GM23338 (cell line): Measurements from ENCODE around the gene RORC. TPM values are rescaled to one million over a fixed set of nuclear protein-coding genes. Genes with fewer than 3 reads are reported as not detected.

Experiments
- ATAC-seq: fragments of 200-7000 bp; cut with Tn5 transposase; 3 replicates; pipeline ENCODE4 v1.9.1; 2020
- DNase-seq: peaks from one replicate; pipeline ENCODE4 v3.0.0-alpha.2; 2015; ENCODE audit warnings: low spot score
- H2AFZ ChIP-seq: fragments of 200-600 bp; sonication (generic); 2 replicates; pipeline ENCODE4 v1.8.0; 2016; ENCODE audit warnings: antibody characterized with exemption, mild to moderate bottlenecking, moderate library complexity
- H3F3A ChIP-seq: fragments of 200-600 bp; sonication (generic); replicated peaks from 2 replicates; pipeline ENCODE4 v1.8.0; 2017; ENCODE audit warnings: antibody characterized with exemption, mixed run types, low read depth
- H3K27ac ChIP-seq: fragments of 200-600 bp; sonication (generic); 2 replicates; pipeline ENCODE4 v1.6.1; 2016; ENCODE audit warnings: low read depth
- H3K27me3 ChIP-seq: fragments of 200-600 bp; sonication (generic); 2 replicates; pipeline ENCODE4 v1.8.0; 2016; ENCODE audit warnings: mild to moderate bottlenecking, mixed run types, moderate library complexity; ENCODE audit not compliant: insufficient read depth
- H3K36me3 ChIP-seq: fragments of 200-600 bp; sonication (generic); 2 replicates; pipeline ENCODE4 v1.8.0; 2016; ENCODE audit warnings: mild to moderate bottlenecking; ENCODE audit not compliant: insufficient read depth
- H3K4me1 ChIP-seq: fragments of 200-600 bp; sonication (generic); 2 replicates; pipeline ENCODE4 v1.8.0; 2016; ENCODE audit warnings: mild to moderate bottlenecking, moderate library complexity; ENCODE audit not compliant: insufficient read depth
- H3K4me2 ChIP-seq: fragments of 200-600 bp; sonication (generic); 2 replicates; pipeline ENCODE4 v1.7.1; 2017; ENCODE audit warnings: mixed run types
- H3K4me3 ChIP-seq: fragments of 200-600 bp; sonication (generic); 2 replicates; pipeline ENCODE4 v1.6.1; 2016; ENCODE audit warnings: mixed run types
- H3K79me2 ChIP-seq: fragments of 200-600 bp; sonication (generic); replicated peaks from 2 replicates; pipeline ENCODE4 v1.8.0; 2017; ENCODE audit warnings: mild to moderate bottlenecking; ENCODE audit not compliant: insufficient read depth
- H3K9me2 ChIP-seq: fragments of 200-600 bp; sonication (generic); 2 replicates; pipeline ENCODE4 v1.8.0; 2017; ENCODE audit not compliant: insufficient read depth
- H4K20me1 ChIP-seq: fragments of 200-600 bp; sonication (generic); replicated peaks from 2 replicates; pipeline ENCODE4 v1.8.0; 2017; ENCODE audit warnings: mild to moderate bottlenecking; ENCODE audit not compliant: insufficient read depth
- H3K27ac Mint-ChIP-seq: 2 replicates; pipeline ENCODE4 v1.8.0; 2020; ENCODE audit warnings: inconsistent platforms, mild to moderate bottlenecking, moderate library complexity, mixed read lengths
- H3K27me3 Mint-ChIP-seq: 3 replicates; pipeline ENCODE4 v1.8.0; 2022; ENCODE audit warnings: low read depth, mild to moderate bottlenecking, moderate library complexity, mixed read lengths, inconsistent platforms; ENCODE audit not compliant: insufficient read depth, poor library complexity
- H3K36me3 Mint-ChIP-seq: 3 replicates; pipeline ENCODE4 v1.8.0; 2021; ENCODE audit warnings: low read depth, mild to moderate bottlenecking, inconsistent platforms, moderate library complexity, mixed read lengths
- H3K4me1 Mint-ChIP-seq: 3 replicates; pipeline ENCODE4 v1.8.0; 2020; ENCODE audit warnings: mild to moderate bottlenecking, inconsistent platforms, mixed read lengths
- H3K4me3 Mint-ChIP-seq: 3 replicates; pipeline ENCODE4 v1.8.0; 2021; ENCODE audit warnings: moderate library complexity, mild to moderate bottlenecking, inconsistent platforms, mixed read lengths
- H3K9me3 Mint-ChIP-seq: 3 replicates; pipeline ENCODE4 v1.8.0; 2020; ENCODE audit warnings: moderate library complexity, mild to moderate bottlenecking, inconsistent platforms, mixed read lengths
- CREB1 ChIP-seq: fragments of 250-450 bp; sonication (Bioruptor Pico); IDR thresholded peaks from 2 replicates; pipeline ENCODE4 v1.5.0; 2020; ENCODE audit warnings: low read depth, mild to moderate bottlenecking, moderate library complexity
- CTCF ChIP-seq, 2 experiments: fragments of 200-600 bp in 1 of 2; sonication (generic) in 1 of 2; conservative IDR thresholded peaks; 2 replicates each; pipeline versions ENCODE4 v1.5.1 to v1.6.1; 2016 to 2017; ENCODE audit warnings: antibody characterized with exemption in 2 of 2, low read depth in 2 of 2, mild to moderate bottlenecking in 2 of 2, moderate library complexity in 1 of 2
- ETS1 ChIP-seq: IDR thresholded peaks from 2 replicates; pipeline ENCODE4 v1.6.1; 2016; ENCODE audit warnings: antibody characterized with exemption
- EZH2phosphoT487 ChIP-seq: fragments of 200-600 bp; sonication (generic); IDR thresholded peaks from one replicate; pipeline ENCODE4 v1.8.1; 2018; ENCODE audit warnings: antibody characterized with exemption; ENCODE audit not compliant: unreplicated experiment
- REST ChIP-seq: IDR thresholded peaks from one replicate; pipeline ENCODE4 v1.6.1; 2018; ENCODE audit warnings: antibody characterized with exemption; ENCODE audit not compliant: unreplicated experiment
- ZNF114 ChIP-seq: fragments of 250-450 bp; sonication (Bioruptor Pico); IDR thresholded peaks from 2 replicates; pipeline ENCODE4 v1.5.0; 2020; ENCODE audit warnings: mild to moderate bottlenecking, moderate library complexity
- ZNF462 ChIP-seq: fragments of 250-450 bp; sonication (Bioruptor Pico); IDR thresholded peaks from 2 replicates; pipeline ENCODE4 v1.5.0; 2020; ENCODE audit warnings: mild to moderate bottlenecking, moderate library complexity
- polyA plus RNA-seq: library from polyadenylated mRNA; unstranded; fragments of >200 nt; fragmentation: Nextera tagmentation; extraction: Ambion mirVana; gene quantifications from 2 replicates; pipeline ENCODE4 v1.2.1, GENCODE V29; 2016
- total RNA-seq: library from RNA; depleted of rRNA; stranded (reverse); fragments of >200 nt; shearing (Covaris generic); gene quantifications from 2 replicates; pipeline ENCODE4 v1.2.3, GENCODE V29; 2014

Gene RORC
- total and polyA plus RNA-seq, 2 experiments from 2014 or later: 0.29 to 0.97 TPM

- no peaks in the 10 kb centered on the region for H3K9me3 Mint-ChIP-seq
- no peak overlapping the region for H3K27ac ChIP-seq
- no peak overlapping the region for H3K4me3 ChIP-seq
- no peak overlapping the region for H2AFZ ChIP-seq
- H3K4me3 Mint-ChIP-seq: no peak overlapping the region
- ATAC-seq: no peak
- no peaks in the 10 kb centered on the region for H3K9me2 ChIP-seq
- no peaks in the 10 kb centered on the region for H3K79me2 ChIP-seq
- peaks cover 9% of the 10 kb centered on the region for H3K4me1 Mint-ChIP-seq
- H3K36me3 ChIP-seq: no peaks in the 10 kb centered on the region
- peaks cover 23% of the 10 kb centered on the region for H3K27me3 Mint-ChIP-seq
- H3K36me3 Mint-ChIP-seq: no peaks in the 10 kb centered on the region
- no peak overlapping the region for H3K4me2 ChIP-seq
- no peaks in the 10 kb centered on the region for H3K4me1 ChIP-seq
- no peak overlapping the region for H3K27ac Mint-ChIP-seq
- no peaks in the 10 kb centered on the region for H3F3A ChIP-seq
- no peaks in the 10 kb centered on the region for H4K20me1 ChIP-seq
- no peak for DNase-seq
- TF ChIP-seq ETS1 (no peak), CREB1 (CRISPR knock-in tag) (no peak), ZNF462 (CRISPR knock-in tag) (no peak), ZNF114 (no peak), EZH2phosphoT487 (no peak), CTCF (conservative IDR thresholded peaks at IDR 0.05; ENCODE audit: low read depth in 2 of 2) (no peak), REST (no peak)
- no peaks in the 10 kb centered on the region for H3K27me3 ChIP-seq
These were observed 12.3 kb downstream of the RORC start for GRCh38 chr1:151819227-151819835.
